NCI-H1105 (cell line): ENCODE measurements around the gene ABCB4.

ENCODE experiments used
- DNase-seq: peaks from one replicate; lab custom pipeline; 2025; lab: John Stamatoyannopoulos, UW

Gene ABCB4

DNA sequence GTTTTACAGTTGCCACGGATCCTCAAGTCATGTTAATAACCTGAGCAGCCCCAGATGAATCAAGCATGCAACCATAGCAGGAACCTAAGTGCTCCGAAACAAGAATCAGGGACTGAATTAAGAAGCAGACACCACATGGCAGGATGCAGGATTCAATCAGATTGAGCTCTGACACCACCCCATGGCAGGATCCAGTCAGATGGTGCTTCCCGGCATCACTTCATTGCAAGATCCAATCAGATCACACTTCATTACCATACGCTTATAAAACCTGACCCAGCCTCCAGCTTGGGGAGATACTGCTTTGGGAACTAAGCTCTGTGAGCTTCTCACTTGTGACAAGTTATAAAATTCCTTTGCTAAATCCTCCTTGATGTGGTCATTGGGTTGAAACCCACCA lies 55.3 kb downstream of the ABCB4 start:
- DNase-seq, result no peak

DNA sequence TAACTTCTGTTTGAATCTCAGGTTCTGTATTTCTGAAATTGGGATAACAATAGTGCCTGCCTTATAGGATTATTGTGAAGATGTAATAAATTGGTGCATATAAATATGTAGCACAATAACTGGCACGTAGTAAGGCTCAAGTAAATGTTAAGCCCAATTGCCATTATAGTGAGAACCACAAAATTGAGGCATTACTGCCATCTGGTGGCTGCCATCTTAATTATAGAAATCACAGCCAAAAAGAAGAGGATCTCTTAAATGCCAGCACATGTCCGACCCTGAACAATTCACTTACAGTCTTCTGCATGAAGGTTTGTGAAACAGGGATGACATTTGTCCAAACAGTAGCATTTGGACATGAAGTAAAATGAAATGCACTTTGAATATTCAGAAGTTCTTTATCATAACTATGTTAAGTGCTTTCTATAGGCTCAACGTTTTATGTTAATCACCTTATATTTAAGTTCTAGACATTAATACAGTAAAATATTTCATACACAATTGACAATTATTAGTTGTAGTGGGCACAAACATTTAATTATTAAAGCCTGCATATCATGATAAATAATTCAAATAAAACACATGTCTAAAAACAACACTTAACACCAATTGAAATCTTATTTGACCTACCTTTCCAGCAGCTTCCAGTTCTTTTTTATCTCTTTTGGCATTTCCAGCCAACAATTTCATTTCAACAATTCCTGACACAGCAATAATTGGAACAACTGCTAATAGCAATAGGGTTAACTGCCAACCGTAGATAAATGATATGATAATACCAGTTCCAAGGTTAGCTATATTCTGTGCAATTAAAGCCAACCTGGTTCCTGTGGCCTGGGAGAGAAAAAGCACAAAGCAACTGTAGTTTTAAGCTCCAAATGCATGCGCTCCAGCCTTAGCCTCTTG lies 58.5 kb downstream of the ABCB4 start:
- peak; percentile 56 for DNase-seq

DNA sequence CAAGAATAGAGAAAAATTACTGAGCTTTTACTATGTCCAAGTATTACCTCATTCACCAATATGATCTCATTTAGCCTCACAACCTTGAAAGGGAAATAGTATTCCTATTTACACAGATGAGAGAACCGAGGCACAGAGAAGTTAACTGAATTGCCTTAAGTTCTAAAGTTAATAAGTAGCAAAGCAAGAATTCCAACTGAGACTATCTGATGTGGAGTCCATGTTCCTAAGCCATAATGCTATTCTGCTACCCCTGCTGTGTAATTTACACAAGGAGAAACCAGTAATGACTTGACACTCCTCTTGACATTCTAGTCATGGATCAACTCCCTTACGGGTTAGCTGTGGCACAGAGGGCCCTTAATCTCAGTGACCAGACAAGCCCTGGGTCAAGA lies 60.7 kb downstream of the ABCB4 start:
- DNase-seq, result no peak

- DNase-seq, result no peak
These were observed 61.3 kb downstream of the ABCB4 start for GRCh38 chr7:87413951-87414793.

- no peak for DNase-seq
These were observed 62.5 kb downstream of the ABCB4 start for GRCh38 chr7:87413029-87413428.

GRCh38 chr7:87411186-87411585 lies 64.3 kb downstream of the ABCB4 start:
- no peak for DNase-seq

DNA sequence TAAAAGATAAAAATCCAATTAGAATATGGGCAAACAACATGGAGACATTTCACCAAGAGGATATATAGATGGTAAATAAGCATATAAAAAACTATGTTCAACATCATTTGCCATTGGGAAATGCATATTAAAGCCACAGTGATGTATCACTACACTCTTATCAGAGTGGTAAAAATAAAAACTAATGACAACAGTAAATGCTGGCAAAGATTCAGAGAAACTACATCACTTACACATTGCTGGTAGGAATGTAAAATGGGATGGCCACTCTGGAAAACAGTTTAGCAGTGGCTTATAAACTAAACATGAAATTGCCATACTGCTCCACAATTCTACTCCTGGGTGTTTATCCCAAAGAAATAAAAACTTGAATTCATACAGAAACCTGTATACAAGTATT lies 70.8 kb downstream of the ABCB4 start:
- no peak for DNase-seq

- DNase-seq, result no peak
These were observed 77.0 kb downstream of the ABCB4 start for GRCh38 chr7:87398446-87398845.

- no peak for DNase-seq
These were observed 79.9 kb downstream of the ABCB4 start for GRCh38 chr7:87395442-87396020.

- no peak for DNase-seq
These were observed 84.3 kb downstream of the ABCB4 start for GRCh38 chr7:87391020-87391701.

DNA sequence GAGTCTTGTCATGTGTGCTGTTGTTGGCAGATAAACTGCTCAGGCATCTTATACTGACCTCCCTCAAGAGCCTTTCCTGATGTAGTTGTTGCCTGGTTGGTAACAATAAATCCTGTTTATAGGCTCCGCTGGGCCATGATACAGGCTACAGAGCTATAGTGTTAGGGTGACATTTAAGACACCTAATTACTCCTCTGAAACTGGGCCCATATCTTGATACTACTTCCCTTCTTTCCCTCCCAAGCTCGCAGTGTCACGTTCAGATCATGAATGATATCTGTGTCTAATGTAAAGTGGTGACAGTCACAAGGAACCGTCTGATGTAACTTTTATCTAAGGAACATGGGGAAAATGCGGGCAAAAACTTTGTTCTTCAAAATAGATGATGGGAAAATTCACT lies 94.6 kb downstream of the ABCB4 start:
- DNase-seq, result no peak

DNA sequence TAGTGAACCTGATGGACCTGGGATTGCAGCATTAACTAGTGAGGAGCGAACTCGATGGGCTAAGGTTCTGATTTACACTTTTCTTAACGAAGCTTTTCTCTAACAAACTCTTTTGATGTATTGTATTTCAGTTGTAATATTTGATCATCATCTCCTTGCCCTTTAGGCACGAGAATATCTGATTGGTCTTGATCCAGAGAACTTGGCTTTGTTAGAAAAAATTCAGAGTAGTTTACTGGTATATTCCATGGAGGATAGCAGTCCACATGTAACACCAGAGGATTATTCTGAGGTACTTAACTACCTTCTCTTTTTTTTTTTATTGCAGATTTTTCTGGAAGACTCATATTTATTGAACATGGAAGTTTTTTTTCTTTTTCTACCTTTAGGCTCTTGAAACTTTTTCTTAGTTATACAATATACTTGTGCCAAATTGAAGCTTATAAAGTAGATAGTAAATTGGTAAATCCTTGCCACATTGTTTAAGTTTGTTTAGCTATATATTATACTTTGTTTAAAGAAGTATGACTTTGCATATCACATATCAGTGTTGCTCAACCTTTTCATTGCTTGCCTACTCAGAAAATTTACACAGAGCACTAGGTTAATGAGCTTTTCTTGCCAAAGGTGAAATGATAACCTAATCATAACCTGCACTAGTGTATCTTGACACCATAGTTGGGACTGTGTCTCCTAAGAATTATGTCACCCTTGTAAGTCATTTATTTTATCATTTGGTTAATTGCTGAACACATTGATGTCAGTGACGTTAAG lies 99.6 kb downstream of the ABCB4 start:
- no peak for DNase-seq

GRCh38 chr7:87370660-87371180 lies 104.8 kb downstream of the ABCB4 start:
- no peak for DNase-seq

DNA sequence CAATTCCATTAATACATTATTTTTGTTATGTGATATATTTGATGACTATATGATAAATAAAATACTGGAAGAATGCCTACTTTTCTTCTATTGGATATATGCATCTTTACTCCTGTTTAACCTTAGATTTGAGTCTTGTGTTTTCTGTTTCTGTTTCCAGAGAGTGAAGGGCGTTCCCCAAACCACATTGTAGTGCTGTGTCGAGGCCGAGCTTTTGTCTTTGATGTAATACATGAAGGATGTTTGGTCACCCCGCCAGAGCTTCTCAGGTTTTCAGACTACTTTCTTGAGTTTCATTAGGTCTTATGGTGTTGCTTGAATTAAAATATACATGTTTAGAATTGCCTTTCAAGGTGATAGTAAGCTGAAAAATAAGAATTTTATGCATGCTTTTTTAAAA lies 106.3 kb downstream of the ABCB4 start:
- DNase-seq, result no peak

- no peak for DNase-seq
These were observed 111.2 kb downstream of the ABCB4 start for GRCh38 chr7:87364246-87364645.

- DNase-seq, result no peak
These were observed 112.1 kb downstream of the ABCB4 start for GRCh38 chr7:87363342-87363741.

DNA sequence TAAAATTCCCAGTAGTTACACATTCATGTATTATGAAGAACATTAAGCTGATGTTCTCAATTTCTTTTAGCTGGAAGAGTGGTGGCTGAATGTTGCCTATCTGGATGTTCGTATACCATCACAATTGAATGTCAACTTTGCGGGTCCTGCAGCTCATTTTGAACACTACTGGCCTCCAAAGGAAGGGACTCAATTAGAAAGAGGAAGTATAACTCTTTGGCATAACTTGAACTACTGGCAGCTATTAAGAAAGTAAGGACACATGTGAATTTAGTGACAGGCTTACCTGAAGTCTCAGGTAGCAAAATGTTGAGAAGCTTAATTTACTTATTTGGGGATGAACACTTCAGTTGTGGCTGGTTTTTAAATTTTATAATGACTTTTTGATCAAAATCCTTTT lies 114.2 kb downstream of the ABCB4 start:
- no peak for DNase-seq

- DNase-seq, result no peak
These were observed 116.1 kb downstream of the ABCB4 start for GRCh38 chr7:87359366-87359765.

GRCh38 chr7:87356448-87356847 lies 119.0 kb downstream of the ABCB4 start:
- DNase-seq, result no peak

GRCh38 chr7:87354749-87355148 lies 120.7 kb downstream of the ABCB4 start:
- DNase-seq, result no peak
